Measurements from ENCODE around the gene DNAL4.

The DNAL4 gene

GRCh38 chr22:38741166-38741565 is 52.8 kb downstream of the DNAL4 start:
- Histone ChIP-seq H3K4me1 (ENCODE audit: control insufficient read depth in 2 of 2, insufficient read depth in 2 of 2, low read length in 2 of 2) (peaks cover 0 to 5% of the 10 kb centered on the region in 2 donors), H3K9me3 (ENCODE audit: control insufficient read depth in 2 of 2, low read length in 2 of 2) (no peaks in the 10 kb centered on the region), H3K27ac (ENCODE audit: low read depth in 2 of 2, low read length in 2 of 2) (no peak overlapping the region), H3K27me3 (ENCODE audit: control insufficient read depth in 2 of 2, insufficient read depth in 2 of 2, low read length in 2 of 2) (no peaks in the 10 kb centered on the region), H3K9ac (ENCODE audit: low read depth in 1 of 2, low read length in 2 of 2) (no peak overlapping the region), H3K36me3 (ENCODE audit: control insufficient read depth in 2 of 2, insufficient read depth in 2 of 2, low read length in 2 of 2) (peaks cover 87 to 95% of the 10 kb centered on the region in 2 donors), H3K4me3 (ENCODE audit: low read length in 2 of 2) (no peak overlapping the region)

- Histone ChIP-seq H3K9ac (ENCODE audit: low read depth in 1 of 2, low read length in 2 of 2) (no peak overlapping the region), H3K4me1 (ENCODE audit: control insufficient read depth in 2 of 2, insufficient read depth in 2 of 2, low read length in 2 of 2) (peaks cover 0 to 2% of the 10 kb centered on the region in 2 donors), H3K36me3 (ENCODE audit: control insufficient read depth in 2 of 2, insufficient read depth in 2 of 2, low read length in 2 of 2) (peaks cover 90 to 96% of the 10 kb centered on the region in 2 donors), H3K27ac (ENCODE audit: low read depth in 2 of 2, low read length in 2 of 2) (no peak overlapping the region), H3K4me3 (ENCODE audit: low read length in 2 of 2) (no peak overlapping the region), H3K9me3 (ENCODE audit: control insufficient read depth in 2 of 2, low read length in 2 of 2) (no peaks in the 10 kb centered on the region), H3K27me3 (ENCODE audit: control insufficient read depth in 2 of 2, insufficient read depth in 2 of 2, low read length in 2 of 2) (no peaks in the 10 kb centered on the region)
Measured at GRCh38 chr22:38740754-38741153, 53.2 kb downstream of the DNAL4 start.

GRCh38 chr22:38740116-38740723 is 53.7 kb downstream of the DNAL4 start:
- H3K27ac ChIP-seq (ENCODE audit: low read depth in 2 of 2, low read length in 2 of 2), result no peak overlapping the region
- peaks cover 90 to 95% of the 10 kb centered on the region in 2 donors for H3K36me3 ChIP-seq (ENCODE audit: control insufficient read depth in 2 of 2, insufficient read depth in 2 of 2, low read length in 2 of 2)
- H3K9ac ChIP-seq (ENCODE audit: low read depth in 1 of 2, low read length in 2 of 2), result no peak overlapping the region
- H3K4me1 ChIP-seq (ENCODE audit: control insufficient read depth in 2 of 2, insufficient read depth in 2 of 2, low read length in 2 of 2), result no peaks in the 10 kb centered on the region
- no peaks in the 10 kb centered on the region for H3K27me3 ChIP-seq (ENCODE audit: control insufficient read depth in 2 of 2, insufficient read depth in 2 of 2, low read length in 2 of 2)
- H3K4me3 ChIP-seq (ENCODE audit: low read length in 2 of 2), result no peak overlapping the region
- H3K9me3 ChIP-seq (ENCODE audit: control insufficient read depth in 2 of 2, low read length in 2 of 2), result no peaks in the 10 kb centered on the region

- Histone ChIP-seq H3K9ac (ENCODE audit: low read depth in 1 of 2, low read length in 2 of 2) (no peak overlapping the region), H3K36me3 (ENCODE audit: control insufficient read depth in 2 of 2, insufficient read depth in 2 of 2, low read length in 2 of 2) (peaks cover 87 to 88% of the 10 kb centered on the region in 2 donors), H3K27ac (ENCODE audit: low read depth in 2 of 2, low read length in 2 of 2) (no peak overlapping the region), H3K4me3 (ENCODE audit: low read length in 2 of 2) (no peak overlapping the region), H3K9me3 (ENCODE audit: control insufficient read depth in 2 of 2, low read length in 2 of 2) (no peaks in the 10 kb centered on the region), H3K4me1 (ENCODE audit: control insufficient read depth in 2 of 2, insufficient read depth in 2 of 2, low read length in 2 of 2) (no peaks in the 10 kb centered on the region), H3K27me3 (ENCODE audit: control insufficient read depth in 2 of 2, insufficient read depth in 2 of 2, low read length in 2 of 2) (no peaks in the 10 kb centered on the region)
Measured at GRCh38 chr22:38739300-38740055, 54.5 kb downstream of the DNAL4 start.

GRCh38 chr22:38738475-38739070 is 55.4 kb downstream of the DNAL4 start:
- Histone ChIP-seq H3K9ac (ENCODE audit: low read depth in 1 of 2, low read length in 2 of 2) (no peak overlapping the region), H3K9me3 (ENCODE audit: control insufficient read depth in 2 of 2, low read length in 2 of 2) (no peaks in the 10 kb centered on the region), H3K27me3 (ENCODE audit: control insufficient read depth in 2 of 2, insufficient read depth in 2 of 2, low read length in 2 of 2) (no peaks in the 10 kb centered on the region), H3K27ac (ENCODE audit: low read depth in 2 of 2, low read length in 2 of 2) (no peak overlapping the region), H3K36me3 (ENCODE audit: control insufficient read depth in 2 of 2, insufficient read depth in 2 of 2, low read length in 2 of 2) (peaks cover 84 to 94% of the 10 kb centered on the region in 2 donors), H3K4me3 (ENCODE audit: low read length in 2 of 2) (no peak overlapping the region), H3K4me1 (ENCODE audit: control insufficient read depth in 2 of 2, insufficient read depth in 2 of 2, low read length in 2 of 2) (peaks cover 4 to 6% of the 10 kb centered on the region in 2 donors)

- Histone ChIP-seq H3K36me3 (ENCODE audit: control insufficient read depth in 2 of 2, insufficient read depth in 2 of 2, low read length in 2 of 2) (peaks cover 74 to 86% of the 10 kb centered on the region in 2 donors), H3K27ac (ENCODE audit: low read depth in 2 of 2, low read length in 2 of 2) (no peak overlapping the region), H3K27me3 (ENCODE audit: control insufficient read depth in 2 of 2, insufficient read depth in 2 of 2, low read length in 2 of 2) (no peaks in the 10 kb centered on the region)
Measured at GRCh38 chr22:38737302-38738060, 56.5 kb downstream of the DNAL4 start.

GRCh38 chr22:38736257-38736570 is 57.7 kb downstream of the DNAL4 start:
- Histone ChIP-seq H3K9ac (ENCODE audit: low read depth in 1 of 2, low read length in 2 of 2) (no peak overlapping the region), H3K36me3 (ENCODE audit: control insufficient read depth in 2 of 2, insufficient read depth in 2 of 2, low read length in 2 of 2) (peaks cover 71 to 79% of the 10 kb centered on the region in 2 donors), H3K4me1 (ENCODE audit: control insufficient read depth in 2 of 2, insufficient read depth in 2 of 2, low read length in 2 of 2) (peaks cover 8 to 10% of the 10 kb centered on the region in 2 donors), H3K27ac (ENCODE audit: low read depth in 2 of 2, low read length in 2 of 2) (no peak overlapping the region), H3K27me3 (ENCODE audit: control insufficient read depth in 2 of 2, insufficient read depth in 2 of 2, low read length in 2 of 2) (no peaks in the 10 kb centered on the region), H3K4me3 (ENCODE audit: low read length in 2 of 2) (no peak overlapping the region), H3K9me3 (ENCODE audit: control insufficient read depth in 2 of 2, low read length in 2 of 2) (no peaks in the 10 kb centered on the region)

More at GRCh38 chr22:38737302-38738060, 56.5 kb downstream of the DNAL4 start:
- Histone ChIP-seq H3K4me1 (ENCODE audit: control insufficient read depth in 2 of 2, insufficient read depth in 2 of 2, low read length in 2 of 2) (peaks cover 8 to 10% of the 10 kb centered on the region in 2 donors), H3K9ac (ENCODE audit: low read depth in 1 of 2, low read length in 2 of 2) (no peak overlapping the region), H3K9me3 (ENCODE audit: control insufficient read depth in 2 of 2, low read length in 2 of 2) (no peaks in the 10 kb centered on the region), H3K4me3 (ENCODE audit: low read length in 2 of 2) (no peak overlapping the region)

GRCh38 chr22:38735465-38736256 is 58.3 kb downstream of the DNAL4 start:
- Histone ChIP-seq H3K27me3 (ENCODE audit: control insufficient read depth in 2 of 2, insufficient read depth in 2 of 2, low read length in 2 of 2) (no peaks in the 10 kb centered on the region), H3K27ac (ENCODE audit: low read depth in 2 of 2, low read length in 2 of 2) (no peak overlapping the region), H3K36me3 (ENCODE audit: control insufficient read depth in 2 of 2, insufficient read depth in 2 of 2, low read length in 2 of 2) (peaks cover 68 to 75% of the 10 kb centered on the region in 2 donors), H3K4me1 (ENCODE audit: control insufficient read depth in 2 of 2, insufficient read depth in 2 of 2, low read length in 2 of 2) (peaks cover 8 to 10% of the 10 kb centered on the region in 2 donors), H3K9me3 (ENCODE audit: control insufficient read depth in 2 of 2, low read length in 2 of 2) (no peaks in the 10 kb centered on the region), H3K4me3 (ENCODE audit: low read length in 2 of 2) (no peak overlapping the region), H3K9ac (ENCODE audit: low read depth in 1 of 2, low read length in 2 of 2) (no peak overlapping the region)

- no peaks in the 10 kb centered on the region for H3K9me3 ChIP-seq (ENCODE audit: control insufficient read depth in 2 of 2, low read length in 2 of 2)
- peaks cover 68 to 75% of the 10 kb centered on the region in 2 donors for H3K36me3 ChIP-seq (ENCODE audit: control insufficient read depth in 2 of 2, insufficient read depth in 2 of 2, low read length in 2 of 2)
- no peak overlapping the region for H3K27ac ChIP-seq (ENCODE audit: low read depth in 2 of 2, low read length in 2 of 2)
- no peak overlapping the region for H3K4me3 ChIP-seq (ENCODE audit: low read length in 2 of 2)
- H3K4me1 ChIP-seq (ENCODE audit: control insufficient read depth in 2 of 2, insufficient read depth in 2 of 2, low read length in 2 of 2), result peaks cover 8 to 10% of the 10 kb centered on the region in 2 donors
- no peaks in the 10 kb centered on the region for H3K27me3 ChIP-seq (ENCODE audit: control insufficient read depth in 2 of 2, insufficient read depth in 2 of 2, low read length in 2 of 2)
- no peak overlapping the region for H3K9ac ChIP-seq (ENCODE audit: low read depth in 1 of 2, low read length in 2 of 2)
Measured at GRCh38 chr22:38735126-38735464, 58.8 kb downstream of the DNAL4 start.
